ENCODE measurements around the gene FRMPD4.

- TF ChIP-seq CTCF (conservative IDR thresholded peaks at IDR 0.05 in 1 of 2, IDR thresholded peaks at IDR 0.05 in 1 of 2; ENCODE audit: low read depth in 1 of 2, low read length in 2 of 2) (no peak), EZH2 (IDR thresholded peaks at IDR 0.05; ENCODE audit: low read length, missing control alignments) (no peak)
Measured at GRCh38 chrX:12352922-12353321, 214.6 kb downstream of the FRMPD4 start.
